Measurements from ENCODE around the gene LAMA2. TPM values are rescaled to one million over a fixed set of nuclear protein-coding genes. Genes with fewer than 3 reads are reported as not detected.

The LAMA2 gene
- total RNA-seq, 1 experiment from 2014 or later: 4.2 TPM

DNA sequence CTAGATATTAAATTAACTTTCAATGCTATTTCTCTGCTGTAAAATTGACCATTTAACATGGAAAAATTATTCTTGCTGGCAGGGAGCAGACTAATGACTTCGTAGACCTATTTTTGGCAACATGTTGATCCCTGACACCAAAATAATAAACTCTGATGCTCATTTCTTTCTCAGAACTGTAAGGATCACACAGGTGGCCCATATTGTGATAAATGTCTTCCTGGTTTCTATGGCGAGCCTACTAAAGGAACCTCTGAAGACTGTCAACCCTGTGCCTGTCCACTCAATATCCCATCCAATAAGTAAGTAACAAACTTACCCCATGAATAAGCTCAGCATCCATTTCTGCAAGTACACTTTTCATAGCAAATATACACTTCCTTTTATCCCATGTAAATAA lies 387.5 kb downstream of the LAMA2 start:
- no peak overlapping the region for H2BK12ac ChIP-seq (ENCODE audit: insufficient read length, low read depth, low read length)
- H3K36me3 Mint-ChIP-seq (ENCODE audit: insufficient read depth in 1 of 3, low read depth in 3 of 3): no peaks in the 10 kb centered on the region
- no peaks in the 10 kb centered on the region for H4K20me1 ChIP-seq (ENCODE audit: control insufficient read depth, insufficient read depth, insufficient read length)
- no peak overlapping the region for H3K9ac ChIP-seq (ENCODE audit: extremely low read depth, insufficient read length, low read length)
- H3K9me3 ChIP-seq (ENCODE audit: control insufficient read depth, low read depth, low read length): no peaks in the 10 kb centered on the region
- no peak overlapping the region for H2BK15ac ChIP-seq (ENCODE audit: low read depth, low read length)
- no CpG with 5 or more reads among the region's 2 CpGs for WGBS (ENCODE audit: extremely low coverage, insufficient read length, low lambda C conversion rate)
- peak overlapping the region in 1 of 3 experiments; percentile 72; a peak in 1 of 7 replicates for H3K27ac Mint-ChIP-seq
- no peak overlapping the region for H2AFZ ChIP-seq (ENCODE audit: low read length)
- no peaks in the 10 kb centered on the region for H3K23me2 ChIP-seq (ENCODE audit: insufficient read length, low read depth, low read length, poor library complexity, severe bottlenecking)
- no peak overlapping the region for H3K56ac ChIP-seq (ENCODE audit: insufficient read length, low read depth, low read length)
- no peaks in the 10 kb centered on the region for H3K27me3 Mint-ChIP-seq (ENCODE audit: low read depth)
- no peak overlapping the region for H2BK120ac ChIP-seq (ENCODE audit: low read depth, low read length, poor library complexity, severe bottlenecking)
- TF ChIP-seq, protein P1, sequence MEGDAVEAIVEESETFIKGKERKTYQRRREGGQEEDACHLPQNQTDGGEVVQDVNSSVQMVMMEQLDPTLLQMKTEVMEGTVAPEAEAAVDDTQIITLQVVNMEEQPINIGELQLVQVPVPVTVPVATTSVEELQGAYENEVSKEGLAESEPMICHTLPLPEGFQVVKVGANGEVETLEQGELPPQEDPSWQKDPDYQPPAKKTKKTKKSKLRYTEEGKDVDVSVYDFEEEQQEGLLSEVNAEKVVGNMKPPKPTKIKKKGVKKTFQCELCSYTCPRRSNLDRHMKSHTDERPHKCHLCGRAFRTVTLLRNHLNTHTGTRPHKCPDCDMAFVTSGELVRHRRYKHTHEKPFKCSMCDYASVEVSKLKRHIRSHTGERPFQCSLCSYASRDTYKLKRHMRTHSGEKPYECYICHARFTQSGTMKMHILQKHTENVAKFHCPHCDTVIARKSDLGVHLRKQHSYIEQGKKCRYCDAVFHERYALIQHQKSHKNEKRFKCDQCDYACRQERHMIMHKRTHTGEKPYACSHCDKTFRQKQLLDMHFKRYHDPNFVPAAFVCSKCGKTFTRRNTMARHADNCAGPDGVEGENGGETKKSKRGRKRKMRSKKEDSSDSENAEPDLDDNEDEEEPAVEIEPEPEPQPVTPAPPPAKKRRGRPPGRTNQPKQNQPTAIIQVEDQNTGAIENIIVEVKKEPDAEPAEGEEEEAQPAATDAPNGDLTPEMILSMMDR (conservative IDR thresholded peaks at IDR 0.05): no peak
- H3K23ac ChIP-seq (ENCODE audit: insufficient read length, low read depth, low read length): no peak overlapping the region
- H3K79me2 ChIP-seq (ENCODE audit: insufficient read depth, low read length): no peaks in the 10 kb centered on the region
- no peak overlapping the region for H3K4me3 Mint-ChIP-seq
- H3K4me1 ChIP-seq (ENCODE audit: insufficient read depth, low read length): peaks cover 3% of the 10 kb centered on the region; the same call in 1 of the 2 replicates
- no peak overlapping the region for H2BK20ac ChIP-seq (ENCODE audit: low read depth, low read length, poor library complexity, severe bottlenecking)
- H4K8ac ChIP-seq (replicated peaks; ENCODE audit: insufficient read length, low read depth, low read length): no peak overlapping the region
- no peaks in the 10 kb centered on the region for H3K79me1 ChIP-seq (ENCODE audit: insufficient read depth, low read depth, low read length, poor library complexity, severe bottlenecking)
- no peak overlapping the region for H3T11ph ChIP-seq (ENCODE audit: low read length)
- H4K91ac ChIP-seq (ENCODE audit: insufficient read length, low read depth, low read length): no peak overlapping the region
- no peak overlapping the region for H2AK5ac ChIP-seq (ENCODE audit: insufficient read length, low read length)
- H3K18ac ChIP-seq (ENCODE audit: insufficient read length, low read depth, low read length): no peak overlapping the region
- no peaks in the 10 kb centered on the region for H3K9me3 Mint-ChIP-seq
- no peak overlapping the region for H2BK5ac ChIP-seq (ENCODE audit: insufficient read length, low read length)
- peaks cover 21 to 22% of the 10 kb centered on the region in 2 experiments for H3K4me1 Mint-ChIP-seq
- H3K4me2 ChIP-seq (ENCODE audit: insufficient read depth, insufficient read length, low read length): no peak overlapping the region
- DNase-seq: no peak
- H3K27ac ChIP-seq (ENCODE audit: insufficient read length, low read depth, low read length): no peak overlapping the region
- H3K27me3 ChIP-seq (ENCODE audit: insufficient read depth, low read length): no peaks in the 10 kb centered on the region
- H3K4ac ChIP-seq (ENCODE audit: low read depth, low read length): no peak overlapping the region
- H3K14ac ChIP-seq (ENCODE audit: insufficient read depth, low read length): no peak overlapping the region
- H4K5ac ChIP-seq (ENCODE audit: insufficient read length, low read depth, low read length): no peak overlapping the region
